CD4-positive, alpha-beta T cell treated with Interleukin-6 at 100 ng/mL for 8 hours (primary cell): ENCODE measurements around the gene ABR.

Source experiments
- DNase-seq: peaks from one replicate; pipeline ENCODE4 v3.0.0-alpha.2; 2020; ENCODE audit warnings: mixed read lengths, low spot score

The ABR gene

DNA sequence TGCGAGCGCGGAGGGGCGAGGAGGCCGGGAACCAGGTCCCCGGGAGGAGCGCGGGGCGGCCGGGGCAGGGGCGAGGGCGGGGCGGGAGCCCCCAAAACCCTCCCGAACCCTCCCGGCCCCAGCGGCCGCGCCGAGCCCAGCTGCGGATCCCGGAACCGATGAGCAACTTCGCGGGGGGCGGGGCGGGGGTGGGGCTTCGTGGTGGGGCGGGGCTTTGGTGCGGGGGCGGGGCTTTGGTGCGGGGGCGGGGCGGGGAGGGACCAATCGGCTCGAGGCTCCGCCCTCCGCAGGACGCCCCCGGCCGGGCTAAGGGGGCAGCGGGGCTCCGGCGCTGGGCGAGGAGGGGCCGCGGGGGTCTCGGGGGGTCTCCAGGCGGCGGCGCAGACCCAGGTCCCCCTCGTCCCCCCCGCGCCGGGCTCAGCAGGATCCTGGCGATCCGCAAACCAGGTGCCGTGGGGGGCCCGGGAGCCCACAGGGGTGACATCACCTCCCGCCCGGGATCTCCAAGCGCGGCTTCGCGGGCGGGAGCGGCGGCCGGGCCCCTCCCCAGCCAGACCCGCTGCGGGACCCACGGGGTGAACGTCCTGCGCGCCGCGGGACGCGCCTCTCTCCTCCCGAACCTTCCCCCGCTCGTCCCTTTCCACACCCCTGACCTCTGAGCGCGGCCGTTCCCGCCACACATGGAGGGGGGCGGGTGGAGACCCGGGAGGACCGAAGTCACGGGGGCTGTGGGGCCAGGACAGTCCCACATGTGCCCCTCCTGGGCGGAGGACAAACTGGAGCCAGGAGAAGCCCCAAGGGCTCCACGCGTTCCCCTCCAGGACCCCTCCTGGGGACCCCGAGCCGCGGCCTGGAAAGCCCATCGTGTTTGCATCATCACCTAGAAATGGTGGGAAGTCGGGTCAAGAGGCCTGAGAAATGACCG lies at the start of gene ABR:
Gene ABR (minus strand): TSS at position 164 of the 925 bp plus-strand sequence. CDS start 254 bp downstream, outside the sequence.
- DNase-seq = peak; percentile 48

DNA sequence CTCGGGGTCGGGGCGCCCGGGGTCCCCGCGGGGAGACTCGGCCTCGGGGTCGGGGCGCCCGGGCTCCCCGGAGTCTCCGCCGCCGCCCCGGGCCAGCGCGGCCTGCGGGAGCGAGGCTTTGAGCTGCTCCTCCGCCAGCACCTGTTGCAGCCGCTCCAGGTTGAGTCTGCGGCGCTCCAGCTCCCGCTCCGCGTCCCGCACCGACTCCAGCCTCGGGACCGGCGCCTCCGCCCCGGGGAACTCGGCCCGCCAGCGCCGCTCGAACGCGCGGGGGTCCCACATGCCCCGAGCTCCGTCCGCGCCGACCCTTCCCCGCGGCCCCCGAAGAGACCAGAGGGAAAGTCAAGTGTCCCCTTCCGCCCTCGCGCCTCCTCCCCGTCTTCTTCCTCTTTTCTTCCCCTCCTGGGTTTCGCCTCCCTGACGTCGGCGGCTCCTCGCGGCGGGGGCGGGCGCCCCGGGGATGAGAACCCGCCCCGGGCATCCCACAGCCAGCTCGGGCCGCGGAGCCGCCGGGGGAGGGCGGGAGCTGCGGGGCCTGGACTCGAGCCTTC lies 49.6 kb upstream of the ABR start:
- peak; percentile 9 for DNase-seq

DNA sequence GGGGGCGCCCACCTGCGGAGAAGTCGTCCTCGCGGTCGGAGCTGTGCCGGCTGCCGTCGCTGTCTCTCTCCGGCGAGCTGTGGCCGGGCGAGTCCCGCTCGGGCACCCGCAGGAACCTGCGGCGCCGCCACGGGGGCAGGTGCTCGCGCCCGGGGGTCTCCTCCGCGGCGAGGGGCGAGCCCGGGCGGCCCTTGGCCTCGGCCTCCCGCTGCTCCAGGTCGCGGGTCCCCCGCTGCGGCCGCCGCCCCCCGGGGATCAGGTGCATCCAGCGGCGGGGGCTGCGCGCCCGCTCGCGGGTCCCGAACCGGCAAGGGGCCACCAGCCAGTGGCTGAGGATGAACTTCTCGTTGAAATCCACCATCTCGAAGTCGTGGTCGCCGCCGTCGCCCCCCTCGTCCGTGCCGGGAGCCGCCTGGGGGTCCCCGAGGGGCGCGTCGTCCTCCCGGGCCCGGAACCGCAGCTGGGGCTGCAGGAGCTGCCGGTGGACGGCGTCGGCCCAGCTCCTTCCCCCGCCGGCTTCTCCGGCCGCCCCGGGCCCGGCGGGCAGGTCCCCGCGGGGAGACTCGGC lies 49.1 kb upstream of the ABR start:
- DNase-seq = no peak

DNA sequence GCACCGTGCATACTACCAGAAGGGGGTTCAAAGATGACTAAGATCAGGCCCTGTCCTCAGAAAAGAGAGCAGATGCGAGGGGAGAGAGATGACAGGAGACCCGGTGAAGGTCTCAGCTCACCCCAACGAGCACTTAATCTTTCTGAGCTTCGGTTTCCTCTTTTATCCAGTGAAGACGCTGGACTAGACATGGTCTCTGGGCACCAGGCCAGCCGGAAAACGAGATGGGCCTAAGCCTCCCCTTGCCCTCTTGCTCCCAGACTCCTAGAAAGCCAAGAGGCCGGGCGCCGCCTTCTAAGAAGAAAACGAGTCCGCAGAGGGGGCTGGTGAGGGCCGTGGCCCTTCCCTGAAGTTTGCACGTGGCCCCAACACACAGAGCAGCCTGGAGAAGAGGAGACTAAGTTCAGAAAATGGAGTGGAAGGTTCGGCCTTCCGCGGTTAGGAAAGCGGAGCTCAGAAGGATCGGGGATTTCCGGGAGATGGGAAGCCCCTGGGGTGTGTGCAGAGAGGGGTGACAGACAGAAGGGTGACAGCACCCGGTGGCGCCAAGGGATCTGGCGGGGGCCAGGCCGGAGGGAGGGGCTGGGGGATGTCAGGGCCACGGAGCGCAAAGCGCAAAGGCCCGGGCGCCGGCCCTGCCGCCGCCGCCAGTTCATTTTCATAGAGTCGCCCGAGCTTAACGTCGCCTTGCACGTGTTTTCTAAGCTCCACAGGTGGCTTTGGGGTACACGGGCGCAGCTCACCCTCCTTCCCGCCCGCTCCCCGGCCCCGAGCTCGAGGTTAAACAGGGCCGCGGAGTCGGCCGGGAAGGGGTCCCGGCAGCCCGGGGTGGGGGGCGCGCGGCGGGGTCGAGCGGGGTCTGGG lies 48.4 kb upstream of the ABR start:
- no peak for DNase-seq

DNA sequence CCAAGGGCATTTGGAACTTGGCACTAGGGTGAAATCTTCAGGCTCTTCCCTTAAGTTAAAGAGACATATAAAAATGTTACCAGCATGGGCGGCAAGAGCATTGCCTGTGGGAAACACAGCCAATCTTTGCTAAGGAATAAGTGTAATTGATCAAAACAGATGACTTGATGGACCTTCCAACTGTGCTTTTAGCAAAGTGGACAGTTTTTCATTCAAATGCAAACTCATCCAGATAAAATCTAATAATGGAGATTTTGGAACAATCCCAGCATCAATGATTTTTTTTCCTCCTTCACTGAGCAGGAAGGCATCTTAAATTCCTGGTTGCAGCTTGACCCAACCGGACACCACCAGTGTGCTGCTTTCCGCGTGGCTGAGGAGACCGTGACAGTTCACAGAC lies 47.6 kb upstream of the ABR start:
- no peak for DNase-seq

DNA sequence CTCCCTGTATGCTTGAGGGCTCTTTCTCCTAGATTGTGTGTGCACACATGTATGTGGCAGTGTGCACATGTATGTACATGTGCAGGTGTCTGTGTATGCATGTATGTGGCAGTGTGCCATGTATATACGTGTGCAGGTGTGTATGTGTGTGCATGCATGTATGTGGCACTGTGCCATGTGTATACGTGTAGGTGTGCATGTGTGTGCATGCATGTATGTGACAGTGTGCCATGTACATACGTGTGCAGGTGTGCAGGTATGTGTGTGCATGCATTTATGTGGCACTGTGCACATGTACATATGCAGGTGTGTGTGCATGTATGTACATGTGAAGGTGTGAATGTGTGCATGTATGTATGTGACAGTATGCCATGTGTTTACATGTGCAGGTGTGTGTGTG lies 46.5 kb upstream of the ABR start:
- no peak for DNase-seq

DNA sequence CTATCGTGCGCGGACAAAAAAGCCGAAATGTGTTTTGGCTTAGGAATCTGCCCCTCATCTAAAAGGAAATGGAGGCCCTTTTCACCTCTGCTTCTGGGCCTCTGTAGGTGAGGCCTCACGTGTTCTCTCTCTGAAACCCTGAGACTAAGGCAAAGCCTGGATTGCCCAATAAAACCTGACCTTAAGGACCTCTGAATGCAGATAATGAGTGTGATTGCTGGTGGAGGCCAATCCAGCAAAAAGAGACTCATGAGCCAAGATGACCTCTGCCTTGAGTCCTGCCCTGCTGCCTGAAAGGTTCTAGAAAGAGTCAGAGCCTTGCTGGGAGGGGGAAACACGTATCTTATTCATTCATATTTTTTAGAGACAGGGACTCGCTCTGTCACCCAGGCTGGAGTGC lies 44.5 kb upstream of the ABR start:
- no peak for DNase-seq

DNA sequence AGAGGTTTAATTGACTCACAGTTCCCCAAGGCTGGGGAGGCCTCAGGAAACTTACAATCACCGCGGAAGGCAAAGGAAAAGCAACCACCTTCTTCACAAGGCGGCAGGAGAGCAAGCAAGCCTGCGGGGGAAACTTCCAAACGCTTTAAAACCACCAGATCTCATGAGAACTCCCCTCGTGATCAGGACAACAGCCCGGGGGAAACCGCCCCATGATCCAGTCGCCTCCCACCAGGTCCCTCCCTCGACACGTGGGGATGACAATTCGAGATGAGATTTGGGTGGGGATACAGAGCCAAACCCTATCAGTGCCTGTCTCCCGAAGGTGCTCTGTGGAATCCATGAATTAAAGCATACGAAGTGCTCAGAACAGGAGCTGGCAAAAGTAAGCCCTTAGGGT lies 43.9 kb upstream of the ABR start:
- no peak for DNase-seq

DNA sequence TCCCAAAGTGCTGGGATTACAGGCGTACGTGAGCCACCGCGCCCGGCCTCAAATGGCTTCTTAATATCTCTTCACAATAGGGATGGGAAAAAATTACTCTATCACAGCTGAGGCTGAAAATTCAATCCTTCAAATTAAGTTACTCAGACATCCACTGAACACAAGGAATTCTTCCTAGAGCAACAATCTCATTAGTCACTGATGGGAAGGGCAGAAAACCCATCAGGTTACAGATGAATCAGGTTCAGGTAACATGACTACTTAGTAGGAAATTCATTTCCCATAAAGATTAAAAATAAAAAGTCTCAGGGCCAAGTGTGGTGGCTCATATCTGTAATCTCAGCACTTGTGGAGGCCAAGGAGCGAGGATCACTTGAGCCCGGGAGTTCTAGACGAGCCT lies 42.5 kb upstream of the ABR start:
- DNase-seq = no peak

DNA sequence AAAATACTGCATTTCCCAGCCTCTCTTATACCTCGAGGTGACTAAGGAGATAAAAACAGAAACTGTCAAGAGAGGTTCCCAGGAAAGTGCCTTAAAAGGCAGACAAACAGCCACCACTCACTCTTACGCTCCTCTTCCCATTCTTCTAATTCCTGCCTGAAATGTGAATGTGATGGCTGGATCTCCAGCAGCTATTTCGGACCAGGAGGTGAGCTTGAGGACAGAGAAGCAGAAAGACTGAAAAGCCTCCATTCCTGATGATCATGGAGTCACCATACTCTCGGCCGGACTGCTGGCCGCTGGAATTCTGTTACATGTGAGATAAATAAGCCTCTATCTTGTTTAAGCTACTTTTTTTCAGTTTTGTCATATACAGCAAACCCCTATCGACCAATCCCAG lies 41.4 kb upstream of the ABR start:
- DNase-seq = no peak

DNA sequence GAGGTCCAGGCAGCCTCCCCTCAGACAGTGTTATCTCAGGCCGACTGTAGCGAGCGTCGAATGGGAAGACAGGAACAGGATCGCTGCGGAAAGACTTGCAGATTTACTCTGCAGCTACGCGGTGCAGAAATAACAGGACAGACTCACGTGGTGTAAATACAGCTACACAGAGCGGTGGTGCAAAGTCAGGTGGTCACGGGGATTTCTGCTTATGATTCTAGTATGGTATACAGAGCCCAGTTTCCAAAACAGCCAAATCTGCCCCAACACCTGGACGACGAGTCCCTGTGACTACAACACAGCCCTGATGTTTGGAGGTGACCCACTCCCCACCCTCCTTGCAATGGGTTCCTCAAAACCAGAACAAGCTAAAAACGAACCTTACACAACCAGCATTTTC lies 40.6 kb upstream of the ABR start:
- DNase-seq = no peak

DNA sequence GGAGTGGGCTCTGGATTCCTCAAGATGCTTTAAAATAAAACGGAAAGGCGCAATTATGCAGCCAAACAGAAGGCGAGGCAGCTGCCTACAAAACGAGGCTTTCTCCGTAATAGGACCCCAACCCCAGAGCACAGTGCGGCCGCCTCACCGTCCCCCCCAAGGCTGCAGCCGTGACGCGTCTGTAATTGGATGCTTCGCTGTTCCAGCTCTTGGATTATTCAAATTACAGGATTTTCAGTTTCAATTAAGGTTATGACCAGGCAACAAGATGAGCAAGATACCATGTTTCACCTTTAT lies 37.3 kb upstream of the ABR start:
- no peak for DNase-seq

DNA sequence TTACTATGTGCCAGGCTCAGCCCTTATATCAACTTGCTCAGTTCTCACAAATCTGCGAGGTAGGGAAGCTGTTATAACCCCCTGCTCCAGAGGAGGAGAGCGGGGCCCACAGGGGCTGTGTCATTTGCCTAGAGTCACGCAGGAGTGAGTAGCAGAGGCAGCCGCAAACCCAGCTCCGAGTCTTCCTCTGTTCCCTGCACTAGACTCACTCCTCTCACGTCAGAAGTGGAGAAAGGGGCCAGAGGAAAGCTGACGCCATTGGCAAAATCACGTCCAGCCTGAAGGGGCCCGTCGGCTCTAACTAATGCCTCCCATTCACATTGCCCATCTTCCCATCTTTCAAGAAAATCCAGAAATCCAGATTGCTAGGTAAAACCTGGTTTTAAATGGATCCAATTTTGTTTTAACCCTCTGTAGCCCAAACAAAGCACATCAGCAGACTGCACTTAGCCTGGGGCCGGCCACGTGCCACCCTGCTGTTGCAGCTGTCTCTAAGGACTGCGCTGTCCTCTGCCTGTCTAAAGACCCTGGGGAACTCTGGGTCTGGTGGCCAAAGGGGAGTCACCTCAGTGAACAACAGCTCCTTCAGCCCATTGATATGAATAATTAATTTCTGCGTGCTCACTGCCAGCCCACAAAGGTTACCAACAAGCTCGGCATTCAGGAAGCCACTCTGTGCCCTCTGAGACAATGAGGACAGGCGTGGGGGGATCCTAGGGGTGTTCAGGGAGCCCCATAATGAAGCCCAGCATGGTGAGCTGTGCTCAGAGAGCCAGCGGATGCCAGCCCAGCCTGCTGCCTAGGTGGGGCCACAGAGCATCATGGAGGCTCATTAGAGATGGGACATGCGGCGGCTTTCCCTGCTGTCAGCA lies 36.7 kb upstream of the ABR start:
- no peak for DNase-seq

DNA sequence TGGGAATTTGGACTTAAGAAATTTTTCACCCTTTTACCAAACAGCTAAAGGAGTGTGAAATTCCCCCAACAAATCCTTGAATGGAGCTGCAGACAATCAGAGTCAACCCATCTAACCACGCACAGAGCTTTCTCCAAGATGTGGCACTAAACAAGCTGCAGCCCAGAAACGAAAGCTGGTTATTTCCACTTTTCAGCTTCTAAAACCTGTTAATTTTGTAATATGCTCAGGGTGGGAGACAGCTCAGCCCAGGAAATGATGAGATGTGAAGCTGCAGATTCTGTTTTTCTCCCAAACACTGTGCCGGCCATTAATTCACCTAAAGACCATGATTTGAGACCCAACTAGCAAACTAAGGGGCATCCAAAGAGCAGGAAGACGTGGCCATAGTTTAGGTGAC lies 33.2 kb upstream of the ABR start:
- DNase-seq = no peak

DNA sequence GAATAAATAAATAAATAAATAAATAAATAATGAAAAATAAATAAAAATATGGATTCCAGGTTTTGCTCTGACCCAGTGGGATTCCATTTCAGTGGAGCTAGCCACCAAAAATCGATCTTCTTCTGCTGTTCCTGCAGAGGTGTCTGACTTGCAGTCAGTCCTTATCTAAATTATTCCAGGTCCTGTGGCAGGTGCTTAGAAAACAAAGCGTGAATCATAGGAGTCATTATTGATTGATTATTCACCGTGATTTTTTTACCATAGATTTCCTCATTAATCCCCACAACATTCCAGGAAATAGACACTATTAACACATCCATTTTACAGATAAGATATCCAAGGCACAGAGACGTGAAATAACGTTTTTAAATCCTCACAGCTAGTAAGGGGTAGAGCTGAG lies 31.5 kb upstream of the ABR start:
- no peak for DNase-seq

DNA sequence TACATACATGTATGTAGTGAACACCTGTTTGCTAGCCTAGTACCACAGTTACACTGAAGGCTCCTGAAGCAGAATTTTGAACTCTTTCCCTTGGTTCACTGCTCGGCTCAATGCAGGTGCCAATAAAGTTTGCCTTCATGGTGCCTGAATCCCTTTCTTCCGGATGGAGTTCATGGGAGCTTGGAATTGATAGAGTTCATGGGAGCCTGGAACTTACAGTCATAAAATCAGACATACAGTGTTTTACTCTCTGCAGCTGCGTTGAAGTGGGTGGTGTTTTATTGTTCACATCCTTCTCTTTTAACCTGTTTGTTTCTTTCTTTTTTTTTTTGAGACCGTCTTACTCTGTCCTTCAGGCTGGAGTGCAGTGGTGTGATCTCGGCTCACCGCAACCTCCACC lies 29.2 kb upstream of the ABR start:
- no peak for DNase-seq

DNA sequence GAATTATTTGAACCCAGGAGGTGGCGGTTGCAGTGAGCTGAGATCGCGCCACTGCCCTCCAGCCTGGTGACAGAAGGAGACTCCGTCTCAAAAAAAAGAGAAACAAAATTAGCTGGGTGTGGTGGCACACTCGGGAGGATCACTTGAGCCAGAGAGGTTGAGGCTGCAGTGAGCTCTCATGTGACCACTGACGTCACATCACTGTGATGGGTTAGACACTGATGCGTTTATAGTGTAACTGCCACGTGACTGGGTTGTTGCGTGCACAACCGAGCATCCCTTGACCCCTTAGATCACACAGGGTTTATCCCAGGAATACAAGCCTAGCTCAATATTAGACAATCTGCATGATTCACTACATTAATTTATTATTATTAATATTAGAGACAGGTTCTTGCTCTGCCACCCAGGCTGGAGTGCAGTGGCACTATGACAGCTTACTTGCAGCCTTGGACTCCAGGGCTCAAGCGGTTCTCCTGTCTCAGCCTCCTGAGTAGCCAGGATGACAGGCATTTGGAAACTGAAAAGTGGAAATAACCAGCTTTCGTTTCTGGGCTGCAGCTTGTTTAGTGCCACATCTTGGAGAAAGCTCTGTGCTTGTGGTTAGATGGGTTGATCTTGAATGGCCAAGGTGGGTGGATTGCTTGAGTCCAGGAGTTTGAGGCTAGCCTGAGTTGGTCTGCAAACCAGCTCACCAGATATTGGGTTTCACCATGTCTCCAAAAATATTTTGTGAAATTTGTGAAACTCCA lies 26.4 kb upstream of the ABR start:
- DNase-seq = no peak

DNA sequence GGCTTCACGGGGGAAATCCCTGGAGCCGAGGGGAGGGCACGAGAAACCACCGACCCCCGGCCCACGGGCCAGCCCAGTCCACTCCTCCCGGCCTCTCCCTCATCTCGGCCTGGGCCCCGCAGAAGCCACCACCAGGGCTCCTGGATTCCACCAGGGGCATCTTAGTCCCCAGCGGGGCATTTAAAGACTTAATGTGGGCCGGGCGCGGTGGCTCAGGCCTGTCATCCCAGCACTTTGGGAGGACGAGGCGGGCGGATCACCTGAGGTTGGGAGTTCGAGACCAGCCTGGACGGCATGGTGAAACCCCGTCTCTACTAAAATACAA lies 24.1 kb upstream of the ABR start:
- DNase-seq = no peak

DNA sequence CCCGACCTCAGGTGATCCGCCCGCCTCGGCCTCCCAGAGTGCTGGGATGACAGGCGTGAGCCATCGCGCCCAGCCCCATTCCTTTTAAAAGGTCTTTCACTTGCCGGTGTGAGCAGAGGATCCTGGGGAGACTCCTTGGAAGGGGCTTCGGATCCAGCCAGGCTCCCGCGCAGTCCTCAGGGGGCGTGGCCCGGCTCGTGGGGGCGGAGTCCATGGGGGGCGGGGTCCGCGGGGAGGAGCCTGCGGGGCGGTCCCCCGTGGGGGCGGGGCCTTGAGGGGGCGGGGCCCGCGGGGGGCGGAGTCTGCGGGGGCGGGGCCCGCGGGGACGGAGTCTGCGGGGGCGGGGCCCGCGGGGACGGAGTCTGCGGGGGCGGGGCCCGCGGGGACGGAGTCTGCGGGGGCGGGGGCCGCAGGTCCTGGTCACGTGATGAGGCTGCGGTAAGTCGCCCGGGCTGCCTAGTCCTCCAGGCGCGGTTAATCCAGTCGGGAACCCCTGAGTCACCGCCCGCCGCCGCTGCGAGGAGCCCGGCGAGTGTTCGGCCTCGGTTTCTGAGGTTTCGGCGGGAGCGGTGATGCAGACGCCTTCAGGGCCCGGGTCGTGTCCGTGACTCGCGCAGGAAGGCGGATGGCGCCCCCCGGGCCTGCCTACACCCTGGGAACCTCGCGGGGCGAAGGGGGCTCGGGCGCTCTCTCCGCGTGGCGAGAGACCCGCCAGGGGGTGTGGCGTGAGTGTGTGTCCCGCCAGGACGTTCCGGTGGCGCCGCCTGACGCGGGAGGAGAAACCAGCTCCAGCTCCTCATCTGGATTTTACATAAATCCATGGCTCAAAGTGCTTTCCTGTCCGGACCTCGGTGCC lies 23.6 kb upstream of the ABR start:
- DNase-seq = no peak

DNA sequence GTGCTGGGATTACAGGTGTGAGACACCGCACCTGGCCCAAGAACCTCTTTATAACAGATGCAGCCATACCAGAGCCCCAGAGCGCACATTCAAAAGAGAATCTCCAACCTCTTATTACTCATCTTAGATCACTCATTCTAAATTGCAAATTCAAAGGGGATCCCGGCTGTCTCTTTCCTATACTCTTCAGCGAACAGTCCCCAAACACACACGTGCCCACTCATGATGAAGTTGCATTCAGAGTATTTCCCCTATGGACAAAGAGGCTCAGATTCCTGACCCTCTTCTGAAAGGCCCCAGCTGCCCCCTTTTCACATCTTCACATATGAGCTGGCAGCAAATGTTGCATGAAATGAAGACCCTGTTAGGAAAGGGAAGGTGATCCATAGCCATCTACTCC lies 22.5 kb upstream of the ABR start:
- DNase-seq = no peak
